ENCODE results near the gene CENPM.

Gene CENPM

GRCh38 chr22:41933411-41934177, 13.4 kb downstream of the CENPM start:
- DNase-seq (ENCODE audit: low read depth, low spot score), result no peak

DNA sequence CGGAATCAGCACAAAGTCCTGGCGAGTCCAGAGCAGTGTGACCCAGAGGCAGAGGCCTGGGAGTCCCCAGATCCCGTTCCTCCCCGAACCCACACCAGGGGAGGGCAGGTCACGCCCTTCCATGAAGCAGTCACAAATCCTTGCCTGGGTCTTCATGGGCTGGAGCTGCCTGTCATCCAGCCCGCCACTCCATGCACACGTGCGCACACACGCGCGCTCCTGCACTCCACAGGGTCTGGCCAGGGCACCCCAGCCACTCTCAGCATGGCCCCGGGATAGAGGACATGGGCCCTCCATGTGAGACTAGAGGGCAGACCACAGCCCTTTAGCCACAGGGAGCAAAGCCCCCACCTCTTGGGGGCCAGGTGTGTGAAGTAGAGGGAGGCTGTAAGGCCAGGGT, 14.6 kb downstream of the CENPM start:
- no peak for DNase-seq (ENCODE audit: low read depth, low spot score)

DNA sequence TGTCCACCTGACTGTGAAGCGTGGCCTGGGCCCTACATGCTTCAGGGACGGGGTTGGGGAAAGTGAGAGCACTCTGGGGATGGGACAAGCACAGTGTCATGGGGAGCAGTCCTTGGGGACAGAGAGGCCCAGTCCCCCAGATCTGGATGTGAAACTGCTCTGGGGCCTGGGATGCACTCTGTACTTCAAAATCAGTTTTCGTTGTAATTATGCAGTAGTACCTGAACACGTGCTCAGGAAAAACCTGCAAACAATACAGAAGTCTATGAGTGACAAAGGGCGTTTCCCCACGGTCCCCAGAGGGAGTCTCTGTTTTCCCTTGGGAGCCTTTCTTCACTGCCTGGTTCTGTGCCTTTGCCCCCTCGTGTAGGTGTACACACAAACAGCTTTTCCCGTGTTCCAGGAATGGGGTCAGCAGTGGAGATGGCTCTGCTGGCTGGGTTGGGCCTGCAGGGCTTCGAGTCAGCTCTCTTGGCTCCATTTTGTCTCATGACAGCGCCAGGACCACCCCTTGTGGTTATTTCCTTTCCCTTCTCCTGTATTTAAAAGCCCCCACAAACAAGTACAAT, 15.2 kb downstream of the CENPM start:
- DNase-seq (ENCODE audit: low read depth, low spot score), result no peak

- DNase-seq (ENCODE audit: low read depth, low spot score), result no peak
Measured at GRCh38 chr22:41929418-41929810, 17.5 kb downstream of the CENPM start.

DNA sequence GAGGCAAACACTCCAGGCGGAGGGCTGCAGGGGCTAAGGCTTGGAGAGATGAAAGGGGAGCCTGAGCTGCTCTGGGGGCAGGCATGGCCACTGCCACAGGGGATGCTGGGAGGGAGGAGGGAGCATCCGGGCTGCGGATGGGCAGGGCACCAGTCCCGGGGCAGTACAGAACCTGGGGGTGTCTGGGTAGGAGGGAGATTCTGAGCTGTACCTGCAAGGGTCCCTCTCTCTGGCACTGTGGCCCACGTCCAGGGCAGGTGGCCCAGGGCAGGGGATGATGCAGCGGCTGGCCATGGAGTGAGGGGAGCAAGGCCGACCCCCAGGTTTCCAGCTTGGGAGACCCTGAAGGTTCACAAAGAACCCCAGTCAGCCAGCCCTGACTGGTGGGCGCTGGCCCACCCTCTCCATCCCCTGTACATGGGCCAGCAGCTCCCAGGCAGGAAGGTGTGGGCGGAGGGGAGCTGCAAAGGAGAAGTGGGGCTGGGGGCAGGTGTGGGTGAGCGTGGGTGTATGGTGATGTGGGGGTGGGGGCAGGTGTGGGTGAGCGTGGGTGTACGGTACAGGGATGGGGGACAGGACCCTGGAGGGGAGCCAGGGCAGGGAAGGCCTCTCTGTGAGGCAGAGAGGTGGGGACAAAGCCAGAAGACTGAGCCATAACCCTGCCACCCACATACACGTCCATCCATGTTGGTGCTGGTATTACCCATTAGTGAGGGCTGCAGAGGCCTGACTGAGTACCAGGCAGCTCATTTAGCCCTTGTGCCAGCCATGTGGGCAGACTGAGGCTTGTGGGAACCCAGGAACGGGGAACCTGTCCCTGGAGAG, 18.1 kb downstream of the CENPM start:
- DNase-seq (ENCODE audit: low read depth, low spot score), result no peak

- DNase-seq (ENCODE audit: low read depth, low spot score), result no peak
Measured at GRCh38 chr22:41927813-41928212, 19.1 kb downstream of the CENPM start.

DNA sequence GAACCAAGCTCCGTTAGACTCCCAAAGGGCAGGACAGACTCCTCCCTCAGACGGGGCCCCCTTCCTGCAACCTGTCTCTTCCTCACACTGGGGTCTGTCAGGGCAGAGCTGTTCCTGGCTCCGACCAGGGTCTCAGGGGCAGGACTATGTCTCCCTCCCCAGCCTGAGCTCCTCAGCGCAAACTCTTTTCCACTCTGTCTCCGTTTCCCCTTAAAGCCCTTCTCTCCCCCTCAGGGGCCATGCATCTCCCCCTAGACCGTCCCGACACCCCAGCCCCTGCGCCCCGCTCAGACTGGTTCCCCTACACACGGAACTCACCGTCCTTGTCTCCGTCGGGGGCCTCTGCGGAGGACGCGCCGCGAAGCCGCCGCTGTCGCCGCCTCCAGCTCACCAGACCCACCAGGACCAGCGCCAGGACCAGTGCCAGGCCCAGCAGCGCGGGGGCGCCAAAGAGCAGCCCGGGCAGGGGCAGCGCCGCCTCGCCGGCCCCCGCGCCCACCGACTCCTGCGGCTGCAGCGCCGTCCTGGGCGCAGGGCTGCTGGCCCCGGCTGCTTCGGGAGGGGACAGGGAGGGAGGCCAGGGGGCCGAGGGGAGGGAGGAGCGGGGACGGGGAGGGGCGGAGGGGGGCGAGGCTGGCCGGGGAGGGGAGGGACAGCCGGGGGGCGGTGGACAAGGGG, 21.0 kb downstream of the CENPM start:
- no peak for DNase-seq (ENCODE audit: low read depth, low spot score)

DNA sequence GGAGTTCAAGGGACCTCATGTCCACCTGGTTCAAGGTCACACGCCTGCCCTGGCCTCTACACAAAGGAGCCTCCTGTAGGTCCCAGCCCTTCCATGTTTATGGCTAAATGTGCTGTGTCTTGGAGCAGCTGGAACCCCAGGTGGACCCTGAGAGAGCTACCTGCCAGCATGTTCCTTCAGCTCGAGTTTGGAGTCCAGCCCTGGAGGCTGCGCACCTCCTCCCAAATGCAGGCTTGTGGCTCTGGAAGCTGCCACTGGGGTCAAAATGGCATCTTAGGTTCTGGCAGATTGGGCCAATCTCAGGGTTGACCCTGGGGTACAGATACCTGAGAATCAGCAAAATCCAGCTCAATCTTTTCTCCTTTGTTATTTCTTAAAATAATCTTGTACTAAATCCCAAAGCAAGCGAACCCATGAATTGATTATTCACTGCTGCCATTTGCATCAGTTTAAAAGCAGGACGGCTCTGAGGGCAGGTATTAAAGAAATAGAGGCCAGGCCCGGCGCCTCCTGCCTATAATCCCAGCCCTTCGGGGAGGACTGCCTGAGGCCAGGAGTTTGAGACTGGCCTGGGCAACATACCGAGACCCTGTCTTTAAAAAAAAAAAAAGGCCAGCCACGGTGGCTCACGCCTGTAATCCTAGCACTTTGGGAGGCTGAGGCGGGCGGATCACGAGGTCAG, 23.2 kb downstream of the CENPM start:
- DNase-seq (ENCODE audit: low read depth, low spot score), result no peak

- DNase-seq (ENCODE audit: low read depth, low spot score), result no peak
Measured at GRCh38 chr22:41922940-41923594, 23.9 kb downstream of the CENPM start.

DNA sequence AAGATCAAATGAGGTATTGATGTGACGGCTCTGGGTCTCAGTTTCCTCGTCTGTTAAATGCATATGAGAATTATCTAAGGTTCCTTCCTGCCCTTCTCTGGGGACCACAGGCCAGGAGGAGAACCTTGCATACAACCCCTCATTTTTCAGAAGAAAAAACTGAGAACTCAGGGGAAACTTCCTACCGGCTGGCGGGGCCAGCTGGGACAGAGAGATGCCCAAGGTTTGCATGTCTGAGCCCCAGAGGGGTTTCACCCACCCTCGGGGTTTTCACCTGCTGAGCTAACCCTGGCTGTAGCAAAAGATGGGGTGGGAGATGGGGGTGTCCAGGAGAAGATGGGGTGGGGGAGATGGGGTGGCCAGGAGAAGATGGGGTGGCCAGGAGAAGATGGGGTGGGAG, 24.6 kb downstream of the CENPM start:
- DNase-seq (ENCODE audit: low read depth, low spot score), result no peak

GRCh38 chr22:41920271-41920976, 26.5 kb downstream of the CENPM start:
- no peak for DNase-seq (ENCODE audit: low read depth, low spot score)

GRCh38 chr22:41919357-41920224, 27.4 kb downstream of the CENPM start:
- DNase-seq (ENCODE audit: low read depth, low spot score), result no peak

- DNase-seq (ENCODE audit: low read depth, low spot score), result no peak
Measured at GRCh38 chr22:41917903-41918791, 28.8 kb downstream of the CENPM start.

- DNase-seq (ENCODE audit: low read depth, low spot score), result no peak
Measured at GRCh38 chr22:41917375-41917902, 29.5 kb downstream of the CENPM start.

GRCh38 chr22:41916745-41917358, 30.1 kb downstream of the CENPM start:
- DNase-seq (ENCODE audit: low read depth, low spot score), result no peak

- DNase-seq (ENCODE audit: low read depth, low spot score), result no peak
Measured at GRCh38 chr22:41915786-41916493, 31.0 kb downstream of the CENPM start.

All from smooth muscle cell of the brain vasculature (primary cell).